ENCODE measurements around the gene PDAP1.

The PDAP1 gene

DNA sequence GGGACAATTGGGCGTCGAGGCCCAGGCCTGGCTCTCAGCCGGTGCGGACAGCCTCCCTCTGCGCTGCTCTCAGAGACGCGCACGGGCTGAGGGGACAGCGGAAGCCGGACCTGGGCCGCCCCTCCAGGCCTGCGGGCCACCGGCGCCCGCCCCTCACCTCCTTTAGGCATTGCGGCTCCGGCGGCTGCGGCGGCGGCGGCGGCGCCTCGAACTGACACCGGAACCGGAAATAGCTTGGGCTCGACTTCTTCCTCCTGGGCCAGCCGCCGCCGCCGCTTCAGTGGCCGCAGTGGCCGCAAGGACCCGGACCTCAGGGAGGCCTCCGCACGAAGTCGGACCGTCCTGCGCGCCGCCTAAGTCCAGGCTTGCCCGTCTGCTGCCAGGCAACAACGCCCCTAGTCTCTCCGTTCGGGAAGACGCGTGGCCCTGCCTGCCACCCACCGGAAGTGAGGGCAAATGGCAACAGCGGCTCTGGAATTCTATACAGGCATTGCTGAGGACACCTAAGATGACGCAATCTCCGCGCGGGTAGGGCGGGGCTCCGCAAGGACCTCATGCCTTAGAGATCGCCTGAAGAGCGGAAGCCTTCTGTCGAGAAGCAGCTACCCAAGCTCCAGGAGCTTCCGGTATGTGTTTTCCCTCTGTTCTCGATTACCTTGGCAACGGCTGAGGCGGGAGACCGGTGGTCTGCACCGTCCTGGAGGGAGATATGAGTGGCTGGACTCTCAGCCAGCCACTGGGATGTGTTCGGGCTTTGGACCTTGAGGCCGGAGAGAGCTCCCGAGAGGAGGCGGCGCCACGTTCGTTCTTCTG, at the start of gene PDAP1, which contains the start of gene BUD31:
PDAP1 (minus strand) TSS at position 219 of the 813 bp plus-strand sequence; CDS start at position 170, 49 bp downstream.
BUD31 (plus strand) TSS at position 591 of the 813 bp plus-strand sequence. CDS start 2,124 bp downstream, outside the sequence.
- H3K4me1 ChIP-seq (ENCODE audit: control insufficient read depth, insufficient read depth, low read length) = peaks cover 9% of the 10 kb centered on the region; the same call in 1 of the 2 replicates
- H3K9ac ChIP-seq (ENCODE audit: low read depth, low read length) = peak within 1 kb of the TSS; percentile 100
- H3K27ac ChIP-seq (ENCODE audit: low read depth, low read length) = peak within 1 kb of the TSS; percentile 100
- H3K9me3 ChIP-seq (ENCODE audit: control insufficient read depth, insufficient read depth, low read length) = no peaks in the 10 kb centered on the region
- H3K36me3 ChIP-seq (ENCODE audit: control insufficient read depth, insufficient read depth, low read length) = peaks cover 52% of the 10 kb centered on the region
- peak within 1 kb of the TSS; percentile 77 for H3K4me3 ChIP-seq (ENCODE audit: low read depth, low read length)
- H3K27me3 ChIP-seq (ENCODE audit: control insufficient read depth, insufficient read depth, low read length) = no peaks in the 10 kb centered on the region

DNA sequence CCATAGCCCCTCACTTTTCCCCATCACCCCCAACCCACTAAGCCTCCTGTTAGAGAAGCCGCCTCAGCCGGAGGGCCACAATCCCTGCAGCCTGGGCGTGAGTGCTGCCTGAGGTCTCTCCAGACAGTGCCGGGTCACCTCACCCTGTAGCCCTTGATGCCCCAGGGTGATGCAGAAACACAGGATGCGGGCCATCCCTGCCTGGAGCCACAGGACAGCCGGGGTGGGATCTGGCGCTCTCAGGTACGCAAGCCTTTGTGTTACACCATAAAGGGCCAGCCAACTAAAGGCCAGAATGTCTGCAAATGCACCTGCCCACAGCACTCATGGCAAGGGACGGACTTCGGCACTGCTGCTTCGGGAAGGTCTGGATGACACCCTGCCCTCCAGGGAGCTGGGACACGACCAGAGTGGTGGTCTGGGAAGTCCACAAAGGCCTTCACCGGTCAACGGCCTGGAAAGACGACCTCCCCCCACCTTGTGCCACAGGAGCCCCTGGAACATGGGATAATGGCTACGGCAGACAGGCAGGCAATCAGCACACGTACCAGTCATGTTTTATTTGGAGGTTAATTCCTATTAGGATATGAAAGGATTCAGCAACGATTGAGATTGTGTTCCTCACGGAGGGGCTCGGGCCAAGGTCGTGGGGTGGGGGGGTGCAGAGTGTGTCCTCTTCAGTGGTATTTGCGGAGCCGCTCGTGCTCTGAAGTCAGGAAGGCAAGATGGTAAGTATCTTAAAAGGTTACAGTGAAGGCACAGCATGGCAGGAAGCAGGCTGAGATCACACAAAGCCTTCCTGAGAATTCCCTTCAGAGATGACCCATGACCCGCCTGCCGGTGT, 49.5 kb upstream of the PDAP1 start:
- no peaks in the 10 kb centered on the region for H3K27me3 ChIP-seq (ENCODE audit: control insufficient read depth, insufficient read depth, low read length)
- H3K36me3 ChIP-seq (ENCODE audit: control insufficient read depth, insufficient read depth, low read length) = peaks cover 85% of the 10 kb centered on the region
- H3K4me1 ChIP-seq (ENCODE audit: control insufficient read depth, insufficient read depth, low read length) = no peaks in the 10 kb centered on the region
- no peaks in the 10 kb centered on the region for H3K9me3 ChIP-seq (ENCODE audit: control insufficient read depth, insufficient read depth, low read length)
- H3K9ac ChIP-seq (ENCODE audit: low read depth, low read length) = no peak overlapping the region
- peak overlapping the region; percentile 35 for H3K27ac ChIP-seq (ENCODE audit: low read depth, low read length)
- H3K4me3 ChIP-seq (ENCODE audit: low read depth, low read length) = no peak overlapping the region

GRCh38 chr7:99457050-99457649, 48.8 kb upstream of the PDAP1 start:
- no peak overlapping the region for H3K9ac ChIP-seq (ENCODE audit: low read depth, low read length)
- no peaks in the 10 kb centered on the region for H3K9me3 ChIP-seq (ENCODE audit: control insufficient read depth, insufficient read depth, low read length)
- H3K27ac ChIP-seq (ENCODE audit: low read depth, low read length) = no peak overlapping the region
- H3K4me1 ChIP-seq (ENCODE audit: control insufficient read depth, insufficient read depth, low read length) = no peaks in the 10 kb centered on the region
- no peak overlapping the region for H3K4me3 ChIP-seq (ENCODE audit: low read depth, low read length)
- peaks cover 88% of the 10 kb centered on the region for H3K36me3 ChIP-seq (ENCODE audit: control insufficient read depth, insufficient read depth, low read length)
- H3K27me3 ChIP-seq (ENCODE audit: control insufficient read depth, insufficient read depth, low read length) = no peaks in the 10 kb centered on the region

DNA sequence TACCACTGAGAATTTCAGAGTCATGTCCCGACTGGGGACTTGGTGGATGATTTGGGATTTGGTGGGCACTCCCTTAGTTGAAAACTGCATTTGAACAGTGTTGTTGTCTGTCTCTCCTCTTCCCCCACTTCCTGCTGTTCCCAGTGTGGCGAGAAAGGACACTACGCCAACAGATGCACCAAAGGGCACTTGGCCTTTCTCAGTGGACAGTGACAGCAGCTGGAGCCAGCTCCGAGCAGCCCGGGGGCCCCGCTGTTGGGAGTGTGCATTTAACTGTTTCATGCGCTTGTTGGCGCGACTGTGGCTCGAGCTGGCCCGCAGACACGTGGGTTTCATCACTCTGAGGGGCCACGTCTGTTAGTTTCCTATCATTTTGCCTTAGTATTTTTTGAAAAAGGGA, 47.9 kb upstream of the PDAP1 start:
- Histone ChIP-seq H3K9me3 (ENCODE audit: control insufficient read depth, insufficient read depth, low read length) (no peaks in the 10 kb centered on the region), H3K27ac (ENCODE audit: low read depth, low read length) (no peak overlapping the region), H3K4me3 (ENCODE audit: low read depth, low read length) (no peak overlapping the region), H3K4me1 (ENCODE audit: control insufficient read depth, insufficient read depth, low read length) (no peaks in the 10 kb centered on the region), H3K9ac (ENCODE audit: low read depth, low read length) (no peak overlapping the region), H3K27me3 (ENCODE audit: control insufficient read depth, insufficient read depth, low read length) (no peaks in the 10 kb centered on the region), H3K36me3 (ENCODE audit: control insufficient read depth, insufficient read depth, low read length) (peaks cover 94% of the 10 kb centered on the region)

- Histone ChIP-seq H3K36me3 (ENCODE audit: control insufficient read depth, insufficient read depth, low read length) (peaks cover 98% of the 10 kb centered on the region), H3K4me1 (ENCODE audit: control insufficient read depth, insufficient read depth, low read length) (no peaks in the 10 kb centered on the region), H3K9me3 (ENCODE audit: control insufficient read depth, insufficient read depth, low read length) (no peaks in the 10 kb centered on the region), H3K4me3 (ENCODE audit: low read depth, low read length) (no peak overlapping the region), H3K9ac (ENCODE audit: low read depth, low read length) (no peak overlapping the region), H3K27ac (ENCODE audit: low read depth, low read length) (no peak overlapping the region), H3K27me3 (ENCODE audit: control insufficient read depth, insufficient read depth, low read length) (no peaks in the 10 kb centered on the region)
Observed at GRCh38 chr7:99455874-99456273, 47.5 kb upstream of the PDAP1 start.

- no peak overlapping the region for H3K9ac ChIP-seq (ENCODE audit: low read depth, low read length)
- H3K9me3 ChIP-seq (ENCODE audit: control insufficient read depth, insufficient read depth, low read length) = no peaks in the 10 kb centered on the region
- H3K36me3 ChIP-seq (ENCODE audit: control insufficient read depth, insufficient read depth, low read length) = peaks cover 99% of the 10 kb centered on the region
- H3K4me1 ChIP-seq (ENCODE audit: control insufficient read depth, insufficient read depth, low read length) = no peaks in the 10 kb centered on the region
- H3K4me3 ChIP-seq (ENCODE audit: low read depth, low read length) = no peak overlapping the region
- H3K27ac ChIP-seq (ENCODE audit: low read depth, low read length) = no peak overlapping the region
- H3K27me3 ChIP-seq (ENCODE audit: control insufficient read depth, insufficient read depth, low read length) = no peaks in the 10 kb centered on the region
Observed at GRCh38 chr7:99453105-99453504, 44.7 kb upstream of the PDAP1 start.

DNA sequence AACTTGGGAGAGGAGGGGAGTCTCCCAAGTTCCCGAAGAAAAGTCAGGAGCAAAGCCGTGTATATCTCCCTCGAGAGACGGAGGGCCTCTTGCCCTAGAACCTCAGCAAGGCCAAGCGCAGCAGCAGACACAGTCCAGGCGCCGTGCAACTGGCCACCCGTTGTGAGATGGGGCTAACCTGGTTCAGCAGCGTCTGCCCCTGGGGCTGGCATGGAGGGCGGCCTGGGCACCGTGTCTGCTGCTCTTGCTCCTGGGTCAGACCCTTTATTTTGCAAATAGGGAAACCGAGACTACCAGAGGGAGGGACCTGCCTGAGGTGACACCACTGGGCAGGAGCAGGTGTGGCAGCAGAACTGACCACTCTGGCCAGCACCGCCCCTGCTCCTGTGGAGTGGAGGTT, 44.1 kb upstream of the PDAP1 start:
- no peaks in the 10 kb centered on the region for H3K9me3 ChIP-seq (ENCODE audit: control insufficient read depth, insufficient read depth, low read length)
- H3K4me3 ChIP-seq (ENCODE audit: low read depth, low read length) = no peak overlapping the region
- no peak overlapping the region for H3K9ac ChIP-seq (ENCODE audit: low read depth, low read length)
- H3K27me3 ChIP-seq (ENCODE audit: control insufficient read depth, insufficient read depth, low read length) = no peaks in the 10 kb centered on the region
- peaks cover 99% of the 10 kb centered on the region for H3K36me3 ChIP-seq (ENCODE audit: control insufficient read depth, insufficient read depth, low read length)
- H3K27ac ChIP-seq (ENCODE audit: low read depth, low read length) = no peak overlapping the region
- no peaks in the 10 kb centered on the region for H3K4me1 ChIP-seq (ENCODE audit: control insufficient read depth, insufficient read depth, low read length)

GRCh38 chr7:99451936-99452335, 43.5 kb upstream of the PDAP1 start:
- no peaks in the 10 kb centered on the region for H3K27me3 ChIP-seq (ENCODE audit: control insufficient read depth, insufficient read depth, low read length)
- H3K9me3 ChIP-seq (ENCODE audit: control insufficient read depth, insufficient read depth, low read length) = no peaks in the 10 kb centered on the region
- no peak overlapping the region for H3K9ac ChIP-seq (ENCODE audit: low read depth, low read length)
- no peak overlapping the region for H3K27ac ChIP-seq (ENCODE audit: low read depth, low read length)
- H3K4me1 ChIP-seq (ENCODE audit: control insufficient read depth, insufficient read depth, low read length) = no peaks in the 10 kb centered on the region
- H3K36me3 ChIP-seq (ENCODE audit: control insufficient read depth, insufficient read depth, low read length) = peaks cover 94% of the 10 kb centered on the region
- no peak overlapping the region for H3K4me3 ChIP-seq (ENCODE audit: low read depth, low read length)

GRCh38 chr7:99449326-99449725, 40.9 kb upstream of the PDAP1 start:
- Histone ChIP-seq H3K27ac (ENCODE audit: low read depth, low read length) (no peak overlapping the region), H3K27me3 (ENCODE audit: control insufficient read depth, insufficient read depth, low read length) (no peaks in the 10 kb centered on the region), H3K36me3 (ENCODE audit: control insufficient read depth, insufficient read depth, low read length) (peaks cover 90% of the 10 kb centered on the region), H3K9me3 (ENCODE audit: control insufficient read depth, insufficient read depth, low read length) (no peaks in the 10 kb centered on the region), H3K4me3 (ENCODE audit: low read depth, low read length) (no peak overlapping the region), H3K4me1 (ENCODE audit: control insufficient read depth, insufficient read depth, low read length) (no peaks in the 10 kb centered on the region), H3K9ac (ENCODE audit: low read depth, low read length) (no peak overlapping the region)

GRCh38 chr7:99448855-99449254, 40.5 kb upstream of the PDAP1 start:
- no peak overlapping the region for H3K4me3 ChIP-seq (ENCODE audit: low read depth, low read length)
- H3K9me3 ChIP-seq (ENCODE audit: control insufficient read depth, insufficient read depth, low read length) = no peaks in the 10 kb centered on the region
- H3K4me1 ChIP-seq (ENCODE audit: control insufficient read depth, insufficient read depth, low read length) = no peaks in the 10 kb centered on the region
- H3K27ac ChIP-seq (ENCODE audit: low read depth, low read length) = no peak overlapping the region
- peaks cover 89% of the 10 kb centered on the region for H3K36me3 ChIP-seq (ENCODE audit: control insufficient read depth, insufficient read depth, low read length)
- no peaks in the 10 kb centered on the region for H3K27me3 ChIP-seq (ENCODE audit: control insufficient read depth, insufficient read depth, low read length)
- no peak overlapping the region for H3K9ac ChIP-seq (ENCODE audit: low read depth, low read length)

All from HUES48 (cell line).